Skeletal muscle tissue (tissue), 4 donors: ENCODE data around the gene SULT2B1. TPM values are rescaled to one million over a fixed set of nuclear protein-coding genes. Genes with fewer than 3 reads are reported as not detected.

Experiments
- H3K27ac ChIP-seq: one replicate; pipeline ENCODE4 v1.7.0; 2013; ENCODE audit warnings: mild to moderate bottlenecking, low read depth, low read length, inconsistent platforms
- H3K27me3 ChIP-seq, 3 donors: one replicate each; pipeline ENCODE4 v1.7.0; 2013; ENCODE audit warnings: low read length in 3 of 3; ENCODE audit not compliant: control insufficient read depth in 3 of 3, insufficient read depth in 3 of 3
- H3K36me3 ChIP-seq, 3 donors: one replicate each; pipeline ENCODE4 v1.7.0; 2013; ENCODE audit warnings: low read length in 3 of 3; ENCODE audit not compliant: control insufficient read depth in 3 of 3, insufficient read depth in 3 of 3
- H3K4me1 ChIP-seq, 3 donors: one replicate each; pipeline ENCODE4 v1.7.0; 2013; ENCODE audit warnings: low read length in 3 of 3, mild to moderate bottlenecking in 3 of 3; ENCODE audit not compliant: control insufficient read depth in 3 of 3, insufficient read depth in 3 of 3
- H3K4me3 ChIP-seq, 3 donors: one replicate each; pipeline ENCODE4 v1.7.0; 2013; ENCODE audit warnings: low read length in 3 of 3
- H3K9ac ChIP-seq, 3 donors: one replicate each; pipeline ENCODE4 v1.7.0; 2013; ENCODE audit warnings: low read length in 3 of 3, mild to moderate bottlenecking in 3 of 3, moderate library complexity in 2 of 3, low read depth in 1 of 3
- H3K9me3 ChIP-seq, 3 donors: one replicate each; pipeline ENCODE4 v1.7.0; 2013; ENCODE audit warnings: low read length in 3 of 3; ENCODE audit not compliant: control insufficient read depth in 3 of 3
- total RNA-seq: library from RNA; depleted of rRNA; stranded (reverse); fragments of >200 nt; gene quantifications from one replicate; pipeline ENCODE4 v1.2.3, GENCODE V29; 2014
- donor health status: Osteomylitis.

Gene SULT2B1
- total RNA-seq, 1 donor from 2014 or later = not detected

- H3K9me3 ChIP-seq = no peaks in the 10 kb centered on the region
- no peak overlapping the region for H3K4me3 ChIP-seq
- no peaks in the 10 kb centered on the region for H3K27me3 ChIP-seq
- no peak overlapping the region for H3K27ac ChIP-seq
- H3K9ac ChIP-seq = no peak overlapping the region
- no peaks in the 10 kb centered on the region for H3K36me3 ChIP-seq
- peaks cover 14 to 19% (median 16%) of the 10 kb centered on the region in 3 donors for H3K4me1 ChIP-seq
These were observed 96.2 kb downstream of the SULT2B1 start for GRCh38 chr19:48648134-48648533.

Other genes with a start within 250 kb of the SULT2B1 start
- 72.5 TPM for gene EMP3, start 226.6 kb upstream of the SULT2B1 start, total RNA-seq
- 7.8 TPM for gene TMEM143, start 188.2 kb upstream of the SULT2B1 start, total RNA-seq
- gene SYNGR4, start 187.8 kb upstream of the SULT2B1 start, total RNA-seq = not detected
- 47.5 TPM for gene KDELR1, start 160.6 kb upstream of the SULT2B1 start, total RNA-seq
- gene GRIN2D, start 158.5 kb upstream of the SULT2B1 start, total RNA-seq = under 0.01 TPM
- 8.4 TPM for gene GRWD1, start 106.2 kb upstream of the SULT2B1 start, total RNA-seq
- gene KCNJ14, start 96.6 kb upstream of the SULT2B1 start, total RNA-seq = 1.0 TPM
- gene CYTH2, start 82.8 kb upstream of the SULT2B1 start, total RNA-seq = 33.4 TPM
- gene LMTK3, start 40.3 kb upstream of the SULT2B1 start, total RNA-seq = not detected
- gene SPACA4, start 54.6 kb downstream of the SULT2B1 start, total RNA-seq = not detected
- gene FAM83E, start 62.9 kb downstream of the SULT2B1 start, total RNA-seq = 1.6 TPM
- 2,225 TPM for gene RPL18, start 67.0 kb downstream of the SULT2B1 start, total RNA-seq
- 2.1 TPM for gene SPHK2, start 67.3 kb downstream of the SULT2B1 start, total RNA-seq
- 6.8 TPM for gene DBP, start 85.2 kb downstream of the SULT2B1 start, total RNA-seq
- gene CA11, start 94.0 kb downstream of the SULT2B1 start, total RNA-seq = 3.7 TPM
- gene NTN5, start 120.8 kb downstream of the SULT2B1 start, total RNA-seq = under 0.01 TPM
- not detected for gene FUT2, start 143.8 kb downstream of the SULT2B1 start, total RNA-seq
- 5.2 TPM for gene MAMSTR, start 167.6 kb downstream of the SULT2B1 start, total RNA-seq
- 23.5 TPM for gene RASIP1, start 188.4 kb downstream of the SULT2B1 start, total RNA-seq
- 0.52 TPM for gene IZUMO1, start 194.7 kb downstream of the SULT2B1 start, total RNA-seq
- gene FUT1, start 200.5 kb downstream of the SULT2B1 start, total RNA-seq = 1.0 TPM
- not detected for gene FGF21, start 203.4 kb downstream of the SULT2B1 start, total RNA-seq